Measurements from ENCODE around the gene ERI3. TPM values are rescaled to one million over a fixed set of nuclear protein-coding genes. Genes with fewer than 3 reads are reported as not detected.

The ERI3 gene
- total RNA-seq, 1 experiment from 2014 or later, result 74.7 TPM

- TF ChIP-seq FOXP4 (CRISPR knock-in tag; IDR thresholded peaks at IDR 0.05), result no peak
- TF ChIP-seq E2F5 (CRISPR knock-in tag; IDR thresholded peaks at IDR 0.05), result no peak
- no peak for TF ChIP-seq RORB (CRISPR knock-in tag; IDR thresholded peaks at IDR 0.05)
- TF ChIP-seq ZBTB43 (CRISPR knock-in tag; IDR thresholded peaks at IDR 0.05), result no peak
- TF ChIP-seq IRF2 (CRISPR knock-in tag; IDR thresholded peaks at IDR 0.05; ENCODE audit: borderline replicate concordance, low read depth), result no peak
- no peak for TF ChIP-seq ZNF219 (CRISPR knock-in tag; IDR thresholded peaks at IDR 0.05; ENCODE audit: borderline replicate concordance)
- TF ChIP-seq ZNF532 (CRISPR knock-in tag; IDR thresholded peaks at IDR 0.05; ENCODE audit: borderline replicate concordance), result no peak
These were observed 78.2 kb downstream of the ERI3 start (continued) for GRCh38 chr1:44276901-44277300.

GRCh38 chr1:44275991-44276405, 79.1 kb downstream of the ERI3 start:
- CTCF ChIA-PET, result interaction anchor here (0.9 to 3.5 kb wide), 6 partner anchors 14 to 376 kb away, joined by 3 to 16 read pairs (median 3); no protein-coding TSS in a partner anchor
- Mint-ChIP-seq H3K36me3 (no peaks in the 10 kb centered on the region), H3K4me1 (no peaks in the 10 kb centered on the region), H3K4me3 (no peak overlapping the region), H3K27ac (no peak overlapping the region), H3K9me3 (no peaks in the 10 kb centered on the region), H3K27me3 (ENCODE audit: low read depth) (no peaks in the 10 kb centered on the region)
- POLR2A ChIA-PET, result no interaction called here
- DNase-seq (ENCODE audit: low spot score) (no peak), ATAC-seq (peak; percentile 59)
- TF ChIP-seq ATF2 (CRISPR knock-in tag; IDR thresholded peaks at IDR 0.05; ENCODE audit: borderline replicate concordance, low read depth) (no peak), ATF1 (CRISPR knock-in tag; IDR thresholded peaks at IDR 0.05) (no peak), FOXJ3 (CRISPR knock-in tag; IDR thresholded peaks at IDR 0.05; ENCODE audit: borderline replicate concordance) (no peak), STAT6 (CRISPR knock-in tag; conservative IDR thresholded peaks at IDR 0.05; ENCODE audit: low read depth) (no peak), SP1 (CRISPR knock-in tag; conservative IDR thresholded peaks at IDR 0.05) (no peak), GRHL2 (CRISPR knock-in tag; IDR thresholded peaks at IDR 0.05; ENCODE audit: insufficient replicate concordance, severe bottlenecking) (no peak), MYBL2 (CRISPR knock-in tag; IDR thresholded peaks at IDR 0.05) (no peak)

Measured in WTC11 (cell line).